ENCODE results near the gene DIPK1B.

DIPK1B gene

GRCh38 chr9:136673088-136673974 lies 39.0 kb upstream of the DIPK1B start:
- DNase-seq = no peak

- no peak for DNase-seq
These were observed 38.2 kb upstream of the DIPK1B start for GRCh38 chr9:136673975-136674785.

DNA sequence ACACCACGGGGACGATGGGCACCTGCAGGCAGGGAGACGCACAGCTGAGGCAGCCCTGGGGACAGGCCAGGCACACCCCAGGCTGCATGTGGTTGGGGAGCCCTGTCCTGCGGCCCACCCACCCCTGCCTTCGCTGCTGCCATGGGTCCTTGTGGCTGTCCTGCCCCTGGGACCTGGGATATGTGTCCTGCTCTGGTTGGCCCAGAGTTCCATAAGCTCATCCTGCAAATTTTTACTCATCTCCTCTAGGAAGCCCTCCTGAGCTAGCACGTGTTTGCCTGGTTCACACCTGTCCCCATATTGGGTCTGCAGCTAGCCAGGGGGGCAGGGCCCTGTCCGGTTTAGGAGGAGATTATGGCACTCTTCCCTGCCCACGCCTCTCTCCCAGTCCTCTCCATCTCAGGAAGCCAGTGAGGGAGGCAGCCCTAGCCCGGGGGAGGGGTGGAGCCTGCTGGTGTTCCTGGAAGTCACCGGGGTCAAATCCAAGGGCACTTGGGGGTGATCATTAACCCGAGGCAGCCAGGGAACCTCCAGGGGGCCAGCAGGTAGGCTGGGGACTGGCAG lies 37.5 kb upstream of the DIPK1B start:
- no peak for DNase-seq

- DNase-seq = no peak
These were observed 36.7 kb upstream of the DIPK1B start for GRCh38 chr9:136675477-136676296.

DNA sequence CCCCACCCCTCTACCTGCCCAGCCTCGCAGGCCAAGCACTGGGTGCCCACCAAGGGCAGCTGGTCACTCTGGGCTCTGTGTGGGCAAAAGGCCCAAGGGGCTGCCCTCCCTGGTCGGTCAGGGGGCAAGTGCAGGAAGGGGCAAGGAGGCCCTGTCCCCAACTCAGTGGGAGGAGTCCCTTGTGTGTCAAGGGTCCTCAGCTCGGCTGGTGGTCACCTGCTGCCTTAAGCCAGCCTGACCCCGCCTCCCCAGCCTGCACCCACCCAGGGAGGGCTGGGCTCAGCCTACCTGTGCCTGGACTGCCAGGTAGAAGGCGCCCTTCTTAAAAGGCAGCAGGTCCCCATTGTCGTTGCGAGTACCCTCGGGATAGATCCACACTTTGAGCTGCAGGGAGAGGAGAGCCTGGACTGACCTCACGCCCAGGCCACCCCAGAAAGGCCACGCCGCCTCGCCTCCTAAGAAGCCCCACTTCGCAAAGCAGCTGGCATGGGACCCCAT lies 36.0 kb upstream of the DIPK1B start:
- DNase-seq = no peak

- DNase-seq = no peak
These were observed 35.3 kb upstream of the DIPK1B start for GRCh38 chr9:136676920-136677686.

GRCh38 chr9:136678034-136678433 lies 34.3 kb upstream of the DIPK1B start:
- no peak for DNase-seq

DNA sequence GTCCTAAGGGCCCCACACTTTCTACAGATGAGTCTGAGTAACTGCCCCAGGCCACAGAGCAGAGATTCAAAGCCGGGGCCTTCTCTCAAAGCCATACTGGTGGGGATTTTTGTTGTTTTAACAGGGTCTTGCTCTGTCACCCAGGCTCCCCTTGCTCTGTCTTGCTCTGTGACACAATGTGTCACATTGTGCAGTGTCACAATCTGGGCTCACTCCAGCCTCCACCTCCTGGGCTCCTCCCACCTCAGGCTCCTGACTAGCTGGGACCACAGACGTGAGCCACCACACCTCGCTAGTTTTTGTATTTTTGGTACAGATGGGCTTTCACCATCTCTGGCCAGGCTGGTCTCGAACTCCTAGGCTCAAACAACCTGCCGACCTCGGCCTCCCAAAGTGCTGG lies 33.7 kb upstream of the DIPK1B start:
- no peak for DNase-seq

DNA sequence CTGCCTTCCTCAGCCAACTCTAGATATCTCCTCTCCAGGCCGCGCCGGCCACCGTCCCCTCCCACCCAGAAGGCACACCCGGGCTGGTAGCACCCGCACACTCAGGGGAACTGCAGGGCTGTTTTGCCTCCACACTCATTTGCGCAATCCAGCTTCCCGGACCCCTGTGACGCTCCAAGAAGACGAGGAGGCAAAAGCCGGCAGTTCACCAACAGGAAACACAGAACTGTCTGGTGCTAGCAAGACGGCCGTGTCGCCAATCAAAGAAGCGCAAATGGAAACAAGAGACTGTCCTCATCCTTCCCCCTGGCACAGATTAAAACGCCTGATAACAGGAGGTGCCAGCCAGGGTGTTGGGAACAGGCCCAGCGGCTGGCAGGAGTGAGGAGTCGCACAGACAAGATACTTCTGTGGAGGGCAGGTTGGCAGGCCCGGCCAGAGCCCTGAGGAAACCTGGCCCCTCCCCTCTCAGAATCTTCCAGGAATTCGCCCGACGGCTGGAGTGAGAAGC lies 32.9 kb upstream of the DIPK1B start:
- DNase-seq = no peak

- no peak for DNase-seq
These were observed 31.3 kb upstream of the DIPK1B start for GRCh38 chr9:136681029-136681428.

DNA sequence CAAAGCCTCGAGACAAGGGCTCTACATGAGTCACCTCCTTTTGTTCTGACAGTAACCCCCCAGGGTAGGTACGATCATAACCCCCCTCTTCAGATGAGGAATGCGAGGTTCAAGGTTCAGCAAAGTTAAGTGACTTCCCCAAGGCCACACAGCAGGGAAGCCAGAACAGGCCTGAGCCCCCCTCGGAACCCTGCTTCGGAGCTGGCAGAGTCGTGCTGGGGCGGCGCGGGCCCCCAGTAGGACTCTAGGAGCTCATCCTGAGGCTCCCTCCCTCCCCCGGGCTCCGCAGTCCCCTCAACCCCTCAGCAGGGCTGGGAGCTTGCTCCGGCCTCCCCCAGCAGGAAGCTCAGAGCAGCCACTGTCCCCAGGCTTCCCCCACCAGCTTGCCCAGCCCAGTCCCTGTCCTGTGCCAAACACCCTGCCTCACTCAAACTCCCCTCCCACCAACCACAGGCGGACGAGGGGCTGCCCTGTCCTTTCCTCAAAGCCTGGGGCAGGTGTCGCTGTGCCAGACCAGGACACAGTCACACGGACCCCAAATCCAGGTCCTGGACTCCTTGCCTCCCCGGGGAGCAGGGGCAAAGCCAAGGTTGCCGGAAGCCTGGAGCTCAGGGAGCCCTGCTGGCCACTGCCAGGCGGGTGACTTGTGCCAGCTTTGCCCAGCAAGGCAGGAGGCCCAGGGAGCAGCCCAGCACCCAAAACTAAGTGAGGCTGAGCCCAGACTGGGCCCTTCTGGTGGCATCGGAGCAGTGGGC lies 30.2 kb upstream of the DIPK1B start:
- no peak for DNase-seq

DNA sequence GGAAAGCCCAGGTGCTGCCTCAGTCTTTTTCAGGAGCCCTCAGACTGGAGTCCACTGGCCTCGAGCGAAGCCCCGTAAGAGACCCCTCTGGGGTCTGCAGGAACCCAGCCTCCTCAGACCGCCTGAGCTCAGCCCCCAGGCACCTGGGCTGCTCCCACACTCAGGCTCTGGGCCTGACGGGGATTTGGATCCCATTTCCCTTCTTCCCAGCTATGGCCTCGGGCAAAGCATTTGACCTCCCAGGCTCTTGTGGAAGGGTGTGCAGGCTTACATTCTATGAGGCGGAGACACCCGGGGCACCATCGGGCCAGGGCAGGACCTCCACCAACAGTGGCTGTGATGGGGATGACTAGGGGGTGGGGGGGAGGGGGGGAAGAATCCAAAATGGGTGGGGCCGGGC lies 29.7 kb upstream of the DIPK1B start:
- no peak for DNase-seq

GRCh38 chr9:136683173-136683745 lies 29.1 kb upstream of the DIPK1B start:
- no peak for DNase-seq

- no peak for DNase-seq
These were observed 28.6 kb upstream of the DIPK1B start for GRCh38 chr9:136683755-136684154.

DNA sequence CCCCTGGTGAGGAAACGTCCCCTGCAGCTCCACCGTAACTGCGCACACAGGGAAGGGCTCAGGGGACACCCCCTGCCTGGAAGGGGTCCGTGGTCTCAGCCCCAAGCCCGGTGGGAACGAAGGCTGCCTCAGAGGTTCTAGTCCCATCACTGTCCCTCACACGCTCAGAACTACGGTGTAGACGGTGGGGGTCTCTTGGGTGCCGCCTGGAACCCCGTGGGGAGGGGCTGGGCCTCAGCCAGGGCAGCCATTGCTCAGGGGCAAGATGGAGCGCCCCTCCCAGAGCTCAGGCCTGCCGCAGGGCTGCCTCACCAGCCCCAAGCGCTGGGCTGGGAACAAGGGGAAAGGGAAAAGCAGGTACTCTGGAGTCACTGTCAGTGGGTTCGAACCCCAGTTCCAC lies 28.0 kb upstream of the DIPK1B start:
- no peak for DNase-seq

GRCh38 chr9:136684799-136685198 lies 27.6 kb upstream of the DIPK1B start:
- DNase-seq = no peak

GRCh38 chr9:136685216-136685615 lies 27.2 kb upstream of the DIPK1B start:
- DNase-seq = no peak

GRCh38 chr9:136685790-136686533 lies 26.4 kb upstream of the DIPK1B start:
- DNase-seq = no peak

DNA sequence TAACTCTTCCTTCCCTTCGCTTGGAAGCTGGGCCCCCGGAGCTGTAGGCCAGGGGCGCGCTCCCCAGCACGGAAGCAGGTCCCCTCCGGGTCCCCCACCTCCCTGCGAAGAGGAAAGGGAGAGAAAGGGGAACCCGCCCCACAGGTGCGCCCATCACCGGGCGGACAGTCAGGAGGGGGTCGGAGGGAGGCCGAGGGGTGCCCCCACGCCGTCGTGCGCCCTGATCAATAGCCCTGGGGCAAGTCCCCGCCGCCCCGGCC lies 25.9 kb upstream of the DIPK1B start:
- DNase-seq = no peak

Data from femur (tissue), 1 donor.